H1 (cell line): ENCODE measurements around the gene NECTIN2. TPM values are rescaled to one million over a fixed set of nuclear protein-coding genes. Genes with fewer than 3 reads are reported as not detected.

ENCODE experiments used
- CBX8 ChIP-seq: fragments of 300-800, 300-1000 bp; sonication (generic); IDR thresholded peaks from 2 replicates; pipeline ENCODE4 v1.7.1; 2016; ENCODE audit warnings: low read depth, low read length, borderline replicate concordance
- polyA plus RNA-seq, 7 experiments: library from polyadenylated mRNA; depleted of rRNA in 3 of 7; stranded (reverse) in 5 of 7; unstranded in 2 of 7; fragments of >200 nt in 5 of 7; fragments of 200-250 nt in 2 of 7; gene quantifications; 1 replicate in 5 of 7; 2 replicates in 1 of 7; 4 replicates in 1 of 7; pipeline versions ENCODE4 v1.2.1 to v1.2.3, GENCODE V29; 2011 to 2013; ENCODE audit warnings: missing spikeins in 2 of 7, mixed read lengths in 2 of 7
- total RNA-seq: library from RNA; stranded (reverse); fragmentation: NEBNext Ultra II Directional; extraction: Animal tissue kit (Norgen Biotek cat#: 25700); gene quantifications from 2 replicates; pipeline ENCODE4 v1.2.1, GENCODE V29; 2021
- TF ChIP-seq, protein P1 (sequence below), 3 experiments: IDR thresholded peaks; 1 replicate in 2 of 3; 2 replicates in 1 of 3; pipeline versions ENCODE4 v1.5.1 to v1.6.1; 2011; ENCODE audit warnings: low read length in 3 of 3, mild to moderate bottlenecking in 3 of 3, inconsistent platforms in 2 of 3, low read depth in 1 of 3, moderate library complexity in 1 of 3; ENCODE audit not compliant: insufficient read depth in 1 of 3; ENCODE audit errors: control extremely low read depth in 1 of 3

NECTIN2 gene
- total and polyA plus RNA-seq, 2 of the 8 experiments (the other 6 are each of a cell fraction or from before 2014, with no cell fraction given) = 184 to 237 TPM

DNA sequence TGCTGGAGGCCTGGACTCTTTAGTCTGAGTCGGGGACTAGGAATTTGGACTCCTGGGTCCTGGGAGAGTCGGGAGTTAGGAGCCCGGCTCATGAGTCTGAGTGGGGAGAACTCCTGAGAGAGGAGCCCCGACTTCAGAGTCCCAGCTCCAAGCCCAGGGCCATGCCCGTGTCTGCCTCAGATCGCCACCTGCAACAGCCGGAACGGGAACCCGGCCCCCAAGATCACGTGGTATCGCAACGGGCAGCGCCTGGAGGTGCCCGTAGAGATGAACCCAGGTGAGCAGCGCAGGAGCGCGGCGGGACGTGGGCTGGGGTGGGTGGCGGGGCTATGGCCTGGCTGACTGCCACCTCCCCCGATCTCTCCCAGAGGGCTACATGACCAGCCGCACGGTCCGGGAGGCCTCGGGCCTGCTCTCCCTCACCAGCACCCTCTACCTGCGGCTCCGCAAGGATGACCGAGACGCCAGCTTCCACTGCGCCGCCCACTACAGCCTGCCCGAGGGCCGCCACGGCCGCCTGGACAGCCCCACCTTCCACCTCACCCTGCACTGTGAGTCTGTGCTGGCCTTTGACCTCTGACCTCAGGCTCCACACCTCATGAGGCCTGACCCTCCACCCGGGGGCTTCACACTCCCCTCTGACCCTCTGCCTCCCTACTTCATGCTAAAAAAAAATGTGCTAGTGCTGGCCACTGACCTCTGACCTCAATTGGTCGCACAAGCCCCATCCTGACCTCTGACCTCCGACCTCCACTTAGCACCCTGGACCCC is 32.8 kb upstream of the NECTIN2 start (continued):
- TF ChIP-seq, protein P1, sequence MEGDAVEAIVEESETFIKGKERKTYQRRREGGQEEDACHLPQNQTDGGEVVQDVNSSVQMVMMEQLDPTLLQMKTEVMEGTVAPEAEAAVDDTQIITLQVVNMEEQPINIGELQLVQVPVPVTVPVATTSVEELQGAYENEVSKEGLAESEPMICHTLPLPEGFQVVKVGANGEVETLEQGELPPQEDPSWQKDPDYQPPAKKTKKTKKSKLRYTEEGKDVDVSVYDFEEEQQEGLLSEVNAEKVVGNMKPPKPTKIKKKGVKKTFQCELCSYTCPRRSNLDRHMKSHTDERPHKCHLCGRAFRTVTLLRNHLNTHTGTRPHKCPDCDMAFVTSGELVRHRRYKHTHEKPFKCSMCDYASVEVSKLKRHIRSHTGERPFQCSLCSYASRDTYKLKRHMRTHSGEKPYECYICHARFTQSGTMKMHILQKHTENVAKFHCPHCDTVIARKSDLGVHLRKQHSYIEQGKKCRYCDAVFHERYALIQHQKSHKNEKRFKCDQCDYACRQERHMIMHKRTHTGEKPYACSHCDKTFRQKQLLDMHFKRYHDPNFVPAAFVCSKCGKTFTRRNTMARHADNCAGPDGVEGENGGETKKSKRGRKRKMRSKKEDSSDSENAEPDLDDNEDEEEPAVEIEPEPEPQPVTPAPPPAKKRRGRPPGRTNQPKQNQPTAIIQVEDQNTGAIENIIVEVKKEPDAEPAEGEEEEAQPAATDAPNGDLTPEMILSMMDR (IDR thresholded peaks at IDR 0.05; ENCODE audit: control extremely low read depth in 1 of 3, insufficient read depth in 1 of 3, low read depth in 1 of 3, low read length in 3 of 3) = peak; percentile 17 to 50 (median 32)
- TF ChIP-seq CBX8 = no peak
- TF ChIP-seq, all 59 proteins: peak for 2
